HepG2 (cell line): ENCODE measurements around the gene FAM118A. TPM values are rescaled to one million over a fixed set of nuclear protein-coding genes. Genes with fewer than 3 reads are reported as not detected.

Experiments used
- CENPT ChIP-seq: sonication (generic); formaldehyde crosslinking; IDR thresholded peaks from 2 replicates; pipeline ENCODE4 v1.8.0; 2022; ENCODE audit warnings: low read depth, mild to moderate bottlenecking, moderate library complexity, missing genetic modification reagents
- DRAP1 ChIP-seq: IDR thresholded peaks from 2 replicates; pipeline ENCODE4 v1.6.1; 2016; ENCODE audit warnings: missing genetic modification reagents, missing compliant biosample characterization
- FOXO1 ChIP-seq: sonication (generic); formaldehyde crosslinking; IDR thresholded peaks from 2 replicates; pipeline ENCODE4 v1.4.0; 2020; ENCODE audit warnings: missing genetic modification reagents
- IRF2 ChIP-seq: IDR thresholded peaks from 2 replicates; pipeline ENCODE4 v1.6.1; 2018; ENCODE audit warnings: missing genetic modification reagents, missing compliant biosample characterization
- MAZ ChIP-seq, 2 experiments: sonication (generic) in 1 of 2; formaldehyde crosslinking in 1 of 2; IDR thresholded peaks; 2 replicates each; pipeline versions ENCODE4 v1.5.0 to v1.6.1; 2012 to 2020; ENCODE audit warnings: low read depth in 2 of 2, mild to moderate bottlenecking in 2 of 2, borderline replicate concordance in 1 of 2, improper control_type of control experiment in 1 of 2, low read length in 1 of 2, missing genetic modification reagents in 1 of 2, moderate library complexity in 1 of 2
- RFXAP ChIP-seq: sonication (generic); formaldehyde crosslinking; IDR thresholded peaks from 2 replicates; pipeline ENCODE4 v1.4.0; 2020; ENCODE audit warnings: missing genetic modification reagents, borderline replicate concordance
- ZBTB38 ChIP-seq: sonication (generic); formaldehyde crosslinking; IDR thresholded peaks from 2 replicates; pipeline ENCODE4 v1.5.1; 2020; ENCODE audit warnings: mild to moderate bottlenecking, missing genetic modification reagents
- ZFP41 ChIP-seq: sonication (generic); formaldehyde crosslinking; IDR thresholded peaks from 2 replicates; pipeline ENCODE4 v1.4.0; 2020; ENCODE audit warnings: mild to moderate bottlenecking, missing genetic modification reagents, borderline replicate concordance
- ZNF142 ChIP-seq: sonication (generic); formaldehyde crosslinking; IDR thresholded peaks from 2 replicates; pipeline ENCODE4 v1.4.0; 2020; ENCODE audit warnings: missing genetic modification reagents
- ZNF205 ChIP-seq: IDR thresholded peaks from 2 replicates; pipeline ENCODE4 v1.6.1; 2018; ENCODE audit warnings: missing biosample characterization, missing genetic modification reagents
- ZNF335 ChIP-seq: sonication (generic); formaldehyde crosslinking; IDR thresholded peaks from 2 replicates; pipeline ENCODE4 v1.4.0; 2020; ENCODE audit warnings: missing genetic modification reagents
- ZNF337 ChIP-seq: sonication (generic); formaldehyde crosslinking; IDR thresholded peaks from 2 replicates; pipeline ENCODE4 v1.5.1; 2020; ENCODE audit warnings: missing genetic modification reagents, low read depth, mild to moderate bottlenecking, borderline replicate concordance
- ZNF569 ChIP-seq: sonication (generic); formaldehyde crosslinking; IDR thresholded peaks from 2 replicates; pipeline ENCODE4 v1.5.0; 2020; ENCODE audit warnings: mild to moderate bottlenecking, missing genetic modification reagents, moderate library complexity, borderline replicate concordance
- ZNF720 ChIP-seq: sonication (generic); formaldehyde crosslinking; IDR thresholded peaks from 2 replicates; pipeline ENCODE4 v1.4.0; 2020; ENCODE audit warnings: missing genetic modification reagents
- ZNF891 ChIP-seq: sonication (generic); formaldehyde crosslinking; IDR thresholded peaks from 2 replicates; pipeline ENCODE4 v1.5.0; 2020; ENCODE audit warnings: mild to moderate bottlenecking, missing genetic modification reagents
- polyA plus RNA-seq, 8 experiments: library from polyadenylated mRNA; depleted of rRNA in 3 of 8; stranded (reverse) in 7 of 8; unstranded in 1 of 8; fragments of >200 nt; fragmentation: Illumina TruSeq in 4 of 8; extraction: Trizol in 4 of 8; gene quantifications; 2 replicates each; pipeline versions ENCODE4 v1.2.1 to v1.2.3, GENCODE V29; 2011 to 2016; ENCODE audit warnings: low read depth in 4 of 8, missing spikeins in 1 of 8, mixed read lengths in 1 of 8; ENCODE audit not compliant: insufficient read depth in 1 of 8
- total RNA-seq, 5 experiments: library from RNA; depleted of rRNA; stranded (reverse); fragments of >200 nt; fragmentation: Illumina TruSeq; extraction: Trizol; gene quantifications; 2 replicates each; pipeline ENCODE4 v1.2.3, GENCODE V29; 2016; ENCODE audit warnings: low read depth in 1 of 5
- TF ChIP-seq, protein P1 (sequence below): sonication (generic); formaldehyde crosslinking; IDR thresholded peaks from 2 replicates; pipeline ENCODE4 v1.5.1; 2020; ENCODE audit warnings: missing genetic modification reagents, mild to moderate bottlenecking, borderline replicate concordance
- TF ChIP-seq, protein P2 (sequence below): sonication (generic); formaldehyde crosslinking; IDR thresholded peaks from 2 replicates; pipeline ENCODE4 v1.4.0; 2020; ENCODE audit warnings: mild to moderate bottlenecking, missing genetic modification reagents
- TF ChIP-seq, protein P3 (sequence below): sonication (generic); formaldehyde crosslinking; IDR thresholded peaks from 2 replicates; pipeline ENCODE4 v1.5.0; 2020; ENCODE audit warnings: missing genetic modification reagents

FAM118A gene
- total and polyA plus RNA-seq, 2 of the 13 experiments (the other 11 are each of a cell fraction or from before 2014, with no cell fraction given), result 36.7 to 48.2 TPM

DNA sequence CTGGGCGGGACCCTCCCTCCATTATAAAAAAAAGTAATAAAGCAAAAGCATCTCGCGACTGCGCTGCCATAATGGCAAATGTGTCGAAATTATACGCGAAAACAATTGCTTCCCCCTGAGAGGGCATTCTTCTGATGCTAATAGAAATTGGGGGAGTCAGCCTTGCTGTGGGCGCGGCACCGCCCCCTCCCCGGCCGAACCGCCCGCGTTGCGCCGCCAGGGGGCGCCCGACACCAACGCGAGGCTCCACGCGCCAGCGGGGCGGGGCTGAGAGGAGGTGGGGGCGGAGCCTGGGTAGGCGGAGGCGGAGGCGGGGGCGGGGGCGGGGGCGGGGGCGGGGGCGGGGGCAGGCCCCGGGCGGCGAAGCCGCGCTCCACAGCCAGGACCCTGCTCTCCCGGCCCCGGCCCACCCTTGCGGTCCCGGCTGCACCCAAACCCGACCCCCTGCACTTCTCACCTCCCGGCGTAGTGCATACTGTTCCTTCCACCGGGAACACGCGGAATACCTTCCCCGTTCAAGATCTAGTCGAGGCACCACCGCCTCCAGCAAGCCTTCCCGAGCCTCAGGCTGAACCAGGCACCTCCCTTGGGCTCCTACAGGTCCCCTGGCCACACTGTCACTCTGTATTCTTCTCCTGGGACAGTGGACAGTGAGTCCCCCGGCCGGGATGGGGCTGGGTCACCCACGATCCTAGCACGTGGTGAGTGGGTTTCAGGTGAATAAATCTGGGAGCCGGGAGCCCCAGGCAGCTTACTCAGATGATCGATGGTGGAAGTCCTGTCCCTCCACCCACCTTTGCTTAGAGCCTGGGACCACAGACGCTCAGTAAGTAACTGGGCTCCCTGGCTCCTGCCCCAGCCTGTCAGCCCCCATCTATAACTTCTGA, 40.5 kb upstream of the FAM118A start (continued):
- TF ChIP-seq DRAP1 (CRISPR knock-in tag) (peak; percentile 10; the same call in 1 of the 2 replicates), ZNF335 (CRISPR knock-in tag) (no peak), ZNF891 (CRISPR knock-in tag) (no peak), ZFP41 (CRISPR knock-in tag) (no peak), ZBTB38 (peak; percentile 37; the same call in 1 of the 2 replicates), MAZ (IDR thresholded peaks at IDR 0.05; ENCODE audit: borderline replicate concordance, low read depth, low read length) (peak; percentile 93; the same call in 1 of the 2 replicates), MAZ (CRISPR knock-in tag; IDR thresholded peaks at IDR 0.05; ENCODE audit: low read depth) (peak; percentile 92), ZNF720 (CRISPR knock-in tag) (no peak), ZNF569 (CRISPR knock-in tag) (no peak), CENPT (CRISPR knock-in tag) (no peak), FOXO1 (CRISPR knock-in tag) (0 out of 2 replicates have a peak, but pooled peaks have one; percentile 14), RFXAP (no peak), IRF2 (CRISPR knock-in tag) (no peak), ZNF337 (no peak), ZNF205 (CRISPR knock-in tag) (0 out of 2 replicates have a peak, but pooled peaks have one; percentile 16), ZNF142 (CRISPR knock-in tag) (no peak; the same call in 1 of the 2 replicates)
- TF ChIP-seq, protein P1, sequence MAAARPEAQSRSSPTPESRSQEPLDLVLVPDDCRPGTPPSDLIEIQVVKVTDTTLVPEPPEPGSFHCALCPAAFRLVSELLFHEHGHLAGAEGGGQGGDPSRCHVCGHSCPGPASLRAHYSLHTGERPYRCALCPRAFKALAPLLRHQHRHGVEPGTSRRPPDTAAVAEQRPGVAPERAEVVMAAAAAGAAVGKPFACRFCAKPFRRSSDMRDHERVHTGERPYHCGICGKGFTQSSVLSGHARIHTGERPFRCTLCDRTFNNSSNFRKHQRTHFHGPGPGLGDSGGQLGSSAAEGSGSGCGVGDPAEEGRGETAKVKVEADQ, result 0 out of 2 replicates have a peak, but pooled peaks have one; percentile 34
- TF ChIP-seq, protein P2, sequence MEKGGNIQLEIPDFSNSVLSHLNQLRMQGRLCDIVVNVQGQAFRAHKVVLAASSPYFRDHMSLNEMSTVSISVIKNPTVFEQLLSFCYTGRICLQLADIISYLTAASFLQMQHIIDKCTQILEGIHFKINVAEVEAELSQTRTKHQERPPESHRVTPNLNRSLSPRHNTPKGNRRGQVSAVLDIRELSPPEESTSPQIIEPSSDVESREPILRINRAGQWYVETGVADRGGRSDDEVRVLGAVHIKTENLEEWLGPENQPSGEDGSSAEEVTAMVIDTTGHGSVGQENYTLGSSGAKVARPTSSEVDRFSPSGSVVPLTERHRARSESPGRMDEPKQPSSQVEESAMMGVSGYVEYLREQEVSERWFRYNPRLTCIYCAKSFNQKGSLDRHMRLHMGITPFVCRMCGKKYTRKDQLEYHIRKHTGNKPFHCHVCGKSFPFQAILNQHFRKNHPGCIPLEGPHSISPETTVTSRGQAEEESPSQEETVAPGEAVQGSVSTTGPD (CRISPR knock-in tag), result no peak
- TF ChIP-seq, protein P3, sequence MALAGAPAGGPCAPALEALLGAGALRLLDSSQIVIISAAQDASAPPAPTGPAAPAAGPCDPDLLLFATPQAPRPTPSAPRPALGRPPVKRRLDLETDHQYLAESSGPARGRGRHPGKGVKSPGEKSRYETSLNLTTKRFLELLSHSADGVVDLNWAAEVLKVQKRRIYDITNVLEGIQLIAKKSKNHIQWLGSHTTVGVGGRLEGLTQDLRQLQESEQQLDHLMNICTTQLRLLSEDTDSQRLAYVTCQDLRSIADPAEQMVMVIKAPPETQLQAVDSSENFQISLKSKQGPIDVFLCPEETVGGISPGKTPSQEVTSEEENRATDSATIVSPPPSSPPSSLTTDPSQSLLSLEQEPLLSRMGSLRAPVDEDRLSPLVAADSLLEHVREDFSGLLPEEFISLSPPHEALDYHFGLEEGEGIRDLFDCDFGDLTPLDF, result no peak
